GM19193 (cell line): ENCODE data around the gene ERC2.

Experiments
- POLR2A ChIP-seq: IDR thresholded peaks from 4 replicates; pipeline ENCODE4 v1.6.1; 2011; ENCODE audit not compliant: insufficient read depth, insufficient read length; ENCODE audit errors: extremely low read depth

The ERC2 gene

DNA sequence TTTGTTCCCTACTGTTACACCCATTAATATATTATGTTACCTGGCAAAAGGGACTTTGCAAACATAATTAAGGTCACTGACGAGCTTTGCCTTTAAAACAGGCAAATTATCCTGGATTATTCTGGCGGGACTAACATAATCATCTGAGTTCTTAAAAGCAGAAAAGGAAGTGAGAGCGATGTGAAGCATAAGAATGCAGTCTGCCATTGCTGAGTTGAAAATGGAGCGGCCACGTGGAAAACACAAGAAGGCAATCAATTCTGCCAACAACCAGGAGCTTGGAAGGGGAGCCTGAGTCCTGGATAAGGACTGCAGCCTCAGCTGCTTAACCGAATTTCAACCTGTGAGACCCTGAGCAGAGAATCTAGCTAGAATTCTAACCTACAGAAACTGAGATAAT lies 653.0 kb downstream of the ERC2 start:
- no peak for TF ChIP-seq POLR2A

DNA sequence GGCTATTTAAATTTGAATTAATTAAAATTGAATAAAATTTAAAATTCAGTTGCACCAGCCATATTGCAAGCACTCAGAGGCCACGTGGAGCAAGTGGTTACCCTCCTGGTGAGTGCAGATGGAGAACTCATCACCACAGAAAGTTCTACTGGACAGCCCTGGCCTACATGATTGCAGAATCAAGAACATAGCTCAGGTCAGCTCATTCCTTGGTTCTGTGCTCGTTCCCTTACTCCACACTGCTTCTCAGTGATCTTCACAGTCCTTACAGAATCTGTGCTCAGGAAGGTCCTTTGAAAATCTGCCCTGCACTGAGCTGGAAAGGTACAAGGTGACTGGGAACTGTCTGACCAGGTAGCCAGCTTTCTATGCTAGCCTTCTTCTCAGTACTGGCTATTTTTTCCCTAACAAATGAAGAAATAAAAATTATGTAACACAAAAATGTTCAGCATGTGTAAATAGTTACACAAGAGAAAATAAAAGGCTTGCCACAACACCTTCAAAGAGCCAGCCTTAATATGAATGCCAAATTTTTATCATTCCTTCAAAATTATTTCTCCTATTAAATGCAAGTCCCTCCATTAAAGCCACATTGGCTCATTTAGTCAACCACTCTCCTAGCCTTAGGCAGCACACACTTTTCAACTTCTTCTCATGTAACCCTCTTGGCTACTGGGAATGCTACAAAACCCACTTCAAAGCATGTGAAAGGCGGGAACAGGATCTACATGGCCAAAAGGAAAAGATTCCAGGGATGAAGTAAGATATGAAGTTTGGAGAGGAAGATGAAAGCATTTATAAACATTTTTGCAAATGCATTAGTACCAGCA lies 654.8 kb downstream of the ERC2 start:
- no peak for TF ChIP-seq POLR2A

DNA sequence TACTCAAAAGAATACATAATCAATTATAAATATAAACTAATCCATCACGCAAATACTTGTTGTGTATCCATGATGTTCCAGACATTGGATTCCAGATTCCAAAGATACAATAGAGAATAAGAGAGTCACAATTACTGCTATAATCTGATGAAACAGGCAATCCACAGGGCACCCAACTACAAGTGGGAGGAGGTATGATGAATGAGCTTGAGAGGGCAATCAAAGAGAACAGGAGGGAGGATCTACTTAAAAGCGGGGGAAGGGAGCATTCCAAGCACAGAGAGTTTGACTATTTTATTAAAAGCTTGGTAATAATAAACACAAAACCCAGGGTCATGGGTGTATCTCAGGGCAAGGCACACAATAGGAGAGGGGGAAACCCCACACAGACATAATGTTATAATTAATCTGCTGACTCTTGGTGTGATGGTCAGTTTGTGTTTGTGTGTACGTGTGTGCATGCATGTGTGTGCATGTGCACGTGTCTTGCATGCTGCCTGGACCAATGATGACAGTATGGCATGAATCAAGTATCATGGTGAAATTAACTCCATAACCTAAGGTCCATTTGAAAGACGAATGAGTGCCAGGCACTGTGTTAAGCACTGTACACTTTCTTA lies 655.8 kb downstream of the ERC2 start:
- no peak for TF ChIP-seq POLR2A

DNA sequence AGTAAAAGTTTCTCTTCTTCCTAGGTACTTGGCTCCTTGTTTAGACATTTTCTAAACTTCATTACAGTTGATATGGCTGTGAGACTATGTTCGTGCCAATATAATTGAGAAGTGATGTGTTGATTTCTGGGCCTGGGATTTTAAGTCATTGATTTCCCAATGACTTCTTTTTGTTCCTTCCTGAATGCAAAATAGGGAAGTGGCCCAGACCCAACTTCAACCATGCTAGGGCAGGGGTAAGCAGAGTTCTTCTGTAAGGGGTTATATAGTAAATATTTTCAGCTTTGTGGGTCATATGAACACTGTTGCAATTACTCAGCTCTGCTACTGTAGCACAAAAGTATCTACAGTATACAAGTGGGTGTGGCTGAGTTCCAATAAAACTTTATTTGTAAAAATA lies 661.1 kb downstream of the ERC2 start:
- TF ChIP-seq POLR2A = no peak

DNA sequence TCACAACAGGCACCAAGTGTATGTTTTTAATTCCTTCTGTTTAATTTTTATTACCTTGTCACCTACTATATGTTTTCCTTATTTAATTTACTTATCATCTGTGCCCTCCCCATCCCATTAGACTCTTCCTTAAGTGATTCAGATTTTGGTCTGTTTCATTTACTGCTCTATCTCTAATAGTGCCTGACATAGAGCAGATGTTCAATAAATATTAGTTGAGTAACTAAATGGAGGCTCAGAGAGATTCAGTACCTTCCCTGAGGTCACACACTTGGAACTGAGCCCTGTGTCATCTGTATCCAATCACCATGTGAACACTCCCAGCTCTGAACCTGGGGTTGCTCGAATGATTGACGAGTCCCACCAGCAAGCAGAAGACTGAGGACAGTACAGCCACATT lies 663.1 kb downstream of the ERC2 start:
- no peak for TF ChIP-seq POLR2A

DNA sequence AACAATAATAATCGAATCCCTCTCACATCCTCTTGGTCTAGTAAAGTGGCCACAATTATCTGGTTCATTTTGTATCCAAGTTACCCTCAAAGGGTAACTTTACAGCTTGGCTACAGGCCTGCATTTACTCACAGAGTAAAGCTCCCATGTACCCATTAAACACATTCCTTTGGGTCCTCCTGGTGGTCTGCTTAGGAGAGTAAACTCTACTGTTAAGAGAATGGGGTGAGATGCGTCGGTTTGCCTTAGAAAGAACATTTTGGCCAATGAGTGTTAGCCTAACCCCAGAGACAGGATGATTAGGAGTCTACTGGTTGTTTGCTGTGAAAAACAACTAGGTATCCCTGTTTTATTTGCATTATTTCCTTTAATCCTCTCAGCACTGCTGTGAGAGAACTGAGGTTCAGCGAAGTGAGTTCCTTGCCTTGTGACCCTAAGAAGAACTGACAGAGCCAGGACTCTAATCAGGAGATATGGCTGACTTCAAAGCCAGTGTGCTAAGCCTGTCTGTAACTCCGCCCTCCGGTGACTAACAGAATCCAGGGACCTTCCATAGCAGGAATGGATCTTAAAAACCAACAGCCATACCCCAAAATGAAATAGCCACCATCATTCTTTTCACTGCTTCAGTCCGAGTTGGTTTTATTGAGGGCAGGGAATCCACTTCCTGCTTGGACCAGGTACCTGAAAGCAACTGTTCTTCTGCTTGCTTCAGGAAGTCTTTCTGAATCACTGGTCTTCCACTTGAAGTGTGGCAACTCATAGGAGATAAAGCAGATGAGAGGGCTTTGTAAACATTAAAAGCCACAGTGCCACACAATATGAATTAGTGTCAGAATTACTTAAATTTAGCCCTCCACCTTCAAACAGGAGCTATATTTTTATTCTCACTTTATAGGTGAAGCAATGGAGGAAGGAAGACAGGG lies 663.8 kb downstream of the ERC2 start:
- TF ChIP-seq POLR2A = no peak

DNA sequence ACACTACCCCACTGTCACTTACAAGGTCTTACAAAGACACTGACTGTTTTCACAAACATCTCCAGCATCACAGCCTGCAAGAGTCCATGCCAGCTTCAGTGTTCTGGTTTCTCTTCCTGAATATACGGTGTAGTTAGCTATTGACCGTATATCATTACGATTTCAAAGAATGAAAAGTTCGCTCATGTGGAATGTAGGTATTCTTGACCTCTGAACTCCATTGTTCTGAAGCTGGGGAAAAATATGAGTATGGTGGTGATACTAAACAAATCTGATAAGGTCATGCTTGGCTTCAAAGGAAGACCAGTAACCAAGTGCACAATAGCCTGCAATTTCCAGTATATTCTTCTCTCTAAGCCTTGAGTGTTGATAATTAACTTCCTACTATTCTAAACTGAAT lies 665.5 kb downstream of the ERC2 start:
- TF ChIP-seq POLR2A = no peak

DNA sequence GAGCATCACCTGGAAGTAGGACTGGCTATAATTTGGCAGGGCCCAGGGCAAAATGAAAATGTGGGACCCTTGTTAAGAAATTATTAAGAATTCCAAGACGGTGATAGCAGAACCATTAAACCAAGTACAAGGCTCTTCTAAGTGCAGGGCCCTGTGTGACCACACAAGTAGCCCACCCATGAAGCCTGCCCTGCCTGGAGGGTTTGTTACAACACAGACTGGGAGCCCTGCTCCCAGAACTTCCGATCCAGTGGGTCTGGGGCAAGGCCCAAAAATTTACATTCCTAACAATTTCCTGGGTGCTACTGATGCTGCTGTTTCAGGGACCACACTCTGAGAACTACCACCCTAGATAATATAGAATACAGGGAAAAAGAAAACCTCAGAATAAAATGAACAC lies 666.6 kb downstream of the ERC2 start:
- TF ChIP-seq POLR2A = no peak

DNA sequence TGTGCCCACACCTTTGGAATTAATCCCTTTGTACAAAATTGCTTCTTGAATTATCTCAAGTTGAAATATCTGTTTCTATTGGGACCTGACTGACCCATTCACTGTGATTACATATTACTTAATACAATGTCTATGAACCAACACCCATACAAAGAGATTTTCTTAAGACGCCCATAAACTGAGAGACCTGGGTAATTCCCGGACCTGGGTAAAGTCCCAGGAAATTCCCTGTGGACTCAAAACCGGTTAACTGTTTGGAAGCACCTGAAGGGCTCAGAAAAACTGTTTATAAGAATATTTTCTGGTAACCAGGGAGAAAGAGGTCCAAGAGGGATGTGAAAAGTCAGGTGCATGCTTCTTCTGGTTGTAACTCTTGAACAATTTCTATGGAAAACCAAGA lies 667.2 kb downstream of the ERC2 start:
- TF ChIP-seq POLR2A = no peak

DNA sequence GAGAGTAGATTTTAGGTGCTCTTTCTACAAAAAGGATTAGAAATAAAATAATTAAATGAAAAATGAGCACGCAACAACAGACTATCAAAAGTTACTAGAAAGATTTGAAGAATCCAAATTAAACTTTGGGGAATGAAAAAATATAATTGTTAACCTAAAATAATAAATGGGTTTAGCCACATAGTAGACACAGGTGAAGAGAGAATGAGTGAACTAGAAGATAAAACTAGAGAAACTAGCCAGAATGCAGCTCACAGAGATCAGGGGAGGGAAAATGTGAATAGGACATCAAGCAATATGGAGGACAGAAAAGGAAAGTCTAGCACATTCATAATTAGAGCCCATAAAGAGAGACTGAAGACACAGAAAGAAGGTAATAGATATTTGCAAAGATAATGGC lies 670.5 kb downstream of the ERC2 start:
- no peak for TF ChIP-seq POLR2A

DNA sequence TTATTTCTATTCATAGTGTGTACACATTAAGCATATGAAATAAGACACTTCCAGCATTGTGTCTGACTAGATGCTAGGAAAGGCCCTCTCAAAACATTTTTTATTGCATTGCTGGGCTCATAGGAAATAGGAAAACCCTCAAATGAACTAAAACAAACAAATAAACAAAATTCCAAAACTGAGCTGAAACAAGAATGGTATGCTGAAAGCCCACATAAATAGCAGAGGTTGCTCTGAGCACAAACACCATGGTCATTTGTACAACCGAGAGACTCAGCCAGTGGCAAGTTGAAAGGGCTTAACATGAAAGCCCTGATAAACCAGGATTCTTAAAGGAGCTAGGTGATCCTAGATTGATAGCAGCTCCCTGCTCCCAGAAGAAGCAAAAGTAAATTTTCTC lies 671.2 kb downstream of the ERC2 start:
- TF ChIP-seq POLR2A = no peak

DNA sequence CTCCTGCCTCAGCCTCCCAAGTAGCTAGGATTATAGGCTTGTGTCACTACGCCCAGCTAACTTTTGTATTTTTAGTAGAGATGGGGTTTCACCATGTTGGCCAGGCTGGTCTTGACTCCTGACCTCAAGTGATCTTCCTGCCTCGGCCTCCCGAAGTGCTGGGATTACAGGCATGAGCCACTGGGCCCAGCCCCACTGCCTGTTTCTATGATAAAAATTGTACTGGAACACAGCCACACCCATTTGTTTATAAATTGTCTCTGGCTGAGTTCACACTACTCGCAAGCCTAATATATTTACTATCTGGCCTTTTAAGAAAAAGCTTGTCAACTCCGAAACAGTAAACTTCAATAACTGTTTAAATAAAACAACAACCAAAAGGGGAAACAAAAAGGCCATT lies 671.7 kb downstream of the ERC2 start:
- TF ChIP-seq POLR2A = no peak

DNA sequence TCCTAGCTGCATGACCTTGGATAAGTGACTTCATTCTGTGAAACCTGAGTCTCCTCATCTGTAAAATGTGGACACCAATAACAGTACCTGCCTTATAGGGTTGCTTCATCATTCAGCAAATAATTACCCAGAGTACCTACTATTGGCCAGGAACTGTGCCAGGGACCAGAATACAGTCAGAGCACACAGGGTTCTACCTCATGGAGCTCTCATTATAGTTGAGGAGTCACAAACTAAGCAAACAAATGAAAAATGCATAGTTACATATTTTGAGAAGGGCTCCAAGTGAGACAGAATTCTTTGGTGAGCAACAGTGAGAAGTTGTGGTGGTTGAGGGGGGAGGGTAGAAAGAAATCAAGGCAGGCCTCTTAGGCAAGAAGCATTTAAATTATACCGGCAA lies 672.5 kb downstream of the ERC2 start:
- TF ChIP-seq POLR2A = no peak

DNA sequence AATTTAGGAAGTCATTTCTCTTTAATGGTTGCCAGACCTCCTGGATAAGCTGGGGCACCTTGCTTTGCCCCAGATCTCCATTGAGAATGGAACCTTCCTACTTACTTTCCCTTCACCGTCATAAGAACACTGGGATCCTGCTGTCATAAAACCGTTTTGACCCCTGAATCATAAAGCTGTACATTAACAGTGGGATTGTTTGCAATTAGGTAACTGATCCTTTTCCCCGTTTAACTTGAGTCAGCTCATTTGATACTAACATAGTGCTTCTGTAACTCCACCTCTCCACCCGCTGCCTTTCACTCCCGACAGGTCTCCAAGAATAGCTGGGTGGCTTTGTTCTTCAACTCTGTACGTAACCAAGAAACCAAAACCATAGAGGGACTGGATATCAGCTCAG lies 673.0 kb downstream of the ERC2 start:
- no peak for TF ChIP-seq POLR2A

DNA sequence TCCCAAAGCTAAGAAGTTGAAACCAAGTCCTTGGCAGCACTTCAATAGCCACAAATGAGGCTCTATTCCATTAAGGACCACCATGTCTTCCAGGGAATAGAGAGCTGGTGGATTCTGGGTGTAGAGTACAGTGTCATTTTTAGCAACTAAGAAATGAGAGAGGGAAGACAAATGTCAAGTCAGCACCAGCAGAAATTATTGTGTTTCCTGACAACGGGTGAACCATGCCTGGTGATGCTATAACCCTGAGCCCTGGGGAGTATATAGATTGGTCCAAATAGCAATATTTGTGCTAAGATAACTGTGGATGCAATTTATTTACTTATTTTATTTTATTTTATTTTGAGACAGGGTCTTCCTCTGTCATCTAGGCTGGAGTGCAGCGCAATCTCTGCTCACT lies 675.5 kb downstream of the ERC2 start:
- no peak for TF ChIP-seq POLR2A
